ENCODE measurements around the gene ITPR1. TPM values are rescaled to one million over a fixed set of nuclear protein-coding genes. Genes with fewer than 3 reads are reported as not detected.

The ITPR1 gene
- total and polyA plus RNA-seq, 2 of the 4 experiments (the other 2 are of a cell fraction) = 1.8 to 5.7 TPM

DNA sequence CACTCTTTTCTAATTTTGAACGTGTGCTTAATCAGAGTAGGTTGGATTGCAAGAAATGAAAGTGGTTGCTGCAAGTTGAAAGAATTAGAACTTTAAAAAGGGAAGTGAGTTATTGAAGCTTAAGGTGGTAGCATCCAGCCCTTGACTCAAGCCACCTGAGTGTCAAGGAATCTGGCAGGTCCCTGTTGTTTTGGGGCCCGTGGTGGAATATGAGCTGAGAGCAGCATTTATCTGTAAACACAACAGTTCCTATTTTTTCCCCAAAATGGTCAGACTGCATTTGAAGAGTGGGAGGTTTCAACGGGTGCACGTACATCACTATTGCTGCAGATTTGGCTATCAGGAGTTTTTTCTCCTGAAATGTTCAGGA, 1.7 kb downstream of the ITPR1 start:
- in situ Hi-C loops (cut with MboI; ENCODE audit: low sequenced_read_pairs) (no loop called here), dilution Hi-C loops (cut with HindIII; ENCODE audit: low sequenced_read_pairs, unreplicated experiment) (no loop called here), intact Hi-C loops (cut with micrococcal nuclease) (loop anchor here (1.0 to 5.0 kb wide), 2 partner anchors 144 to 188 kb away; no protein-coding TSS in a partner anchor)
- Histone ChIP-seq H2BK20ac (ENCODE audit: low read depth, low read length) (no peak overlapping the region), H3K27ac (ENCODE audit: insufficient read depth, low read length) (no peak overlapping the region), H3K14ac (replicated peaks; ENCODE audit: low read depth, low read length) (no peak overlapping the region), H3K56ac (ENCODE audit: extremely low read depth, insufficient read depth, low read length) (no peak overlapping the region), H3K4ac (ENCODE audit: low read depth, low read length) (no peak overlapping the region), H4K20me1 (ENCODE audit: insufficient read depth, low read length) (no peaks in the 10 kb centered on the region), H3K9ac (ENCODE audit: low read depth, low read length) (no peak overlapping the region), H4K5ac (ENCODE audit: low read depth, low read length) (no peak overlapping the region), H3K4me3 (ENCODE audit: insufficient read depth, low read depth, low read length) (peak overlapping the region; percentile 62), H4K8ac (ENCODE audit: low read depth in 2 of 2, low read length in 2 of 2) (no peak overlapping the region), H3K9me1 (ENCODE audit: insufficient read depth, low read length) (no peaks in the 10 kb centered on the region; the same call in 1 of the 2 replicates), H3K79me1 (ENCODE audit: low read depth in 1 of 2, low read length in 2 of 2) (no peaks in the 10 kb centered on the region), H4K91ac (ENCODE audit: insufficient read depth, low read depth, low read length) (no peak overlapping the region), H2AFZ (replicated peaks; ENCODE audit: low read length, poor library complexity) (no peak overlapping the region), H3K36me3 (ENCODE audit: control insufficient read depth, insufficient read depth, low read length) (no peaks in the 10 kb centered on the region), H3K23ac (ENCODE audit: low read depth, low read length) (no peak overlapping the region), H2BK5ac (ENCODE audit: low read depth, low read length, poor library complexity, severe bottlenecking) (no peak overlapping the region), H2AK5ac (ENCODE audit: low read depth, low read length) (no peak overlapping the region), H3K18ac (ENCODE audit: low read depth, low read length) (no peak overlapping the region), H3K4me2 (ENCODE audit: low read depth, low read length) (peak overlapping the region; percentile 91), H2AK9ac (replicated peaks; ENCODE audit: low read depth, low read length, poor library complexity) (no peak overlapping the region), H2BK120ac (ENCODE audit: low read depth, low read length) (no peak overlapping the region), H3K9me3 (ENCODE audit: control insufficient read depth, insufficient read depth, low read length) (no peaks in the 10 kb centered on the region), H3K4me1 (ENCODE audit: control insufficient read depth, insufficient read depth, low read length) (no peaks in the 10 kb centered on the region; the same call in 1 of the 2 replicates), H3K27me3 (ENCODE audit: control insufficient read depth, insufficient read depth, low read length) (no peaks in the 10 kb centered on the region), H2BK15ac (ENCODE audit: low read depth, low read length) (no peak overlapping the region)
- no peak for ATAC-seq (ENCODE audit: low read depth)
- ChIA-PET CTCF (no interaction called here), POLR2A (ENCODE audit: unreplicated experiment) (no interaction called here)
- no peak for TF ChIP-seq CHD1 (IDR thresholded peaks at IDR 0.05; ENCODE audit: low read depth, low read length)
- TF ChIP-seq BHLHE40 (IDR thresholded peaks at IDR 0.05; ENCODE audit: low read depth, low read length) = no peak
- no peak for TF ChIP-seq FOS (IDR thresholded peaks at IDR 0.05; ENCODE audit: low read depth, low read length)
- no peak for TF ChIP-seq MAFK (IDR thresholded peaks at IDR 0.05; ENCODE audit: low read depth, low read length)
- no peak for TF ChIP-seq RAD21 (IDR thresholded peaks at IDR 0.05; ENCODE audit: low read length)
- TF ChIP-seq, protein P1, sequence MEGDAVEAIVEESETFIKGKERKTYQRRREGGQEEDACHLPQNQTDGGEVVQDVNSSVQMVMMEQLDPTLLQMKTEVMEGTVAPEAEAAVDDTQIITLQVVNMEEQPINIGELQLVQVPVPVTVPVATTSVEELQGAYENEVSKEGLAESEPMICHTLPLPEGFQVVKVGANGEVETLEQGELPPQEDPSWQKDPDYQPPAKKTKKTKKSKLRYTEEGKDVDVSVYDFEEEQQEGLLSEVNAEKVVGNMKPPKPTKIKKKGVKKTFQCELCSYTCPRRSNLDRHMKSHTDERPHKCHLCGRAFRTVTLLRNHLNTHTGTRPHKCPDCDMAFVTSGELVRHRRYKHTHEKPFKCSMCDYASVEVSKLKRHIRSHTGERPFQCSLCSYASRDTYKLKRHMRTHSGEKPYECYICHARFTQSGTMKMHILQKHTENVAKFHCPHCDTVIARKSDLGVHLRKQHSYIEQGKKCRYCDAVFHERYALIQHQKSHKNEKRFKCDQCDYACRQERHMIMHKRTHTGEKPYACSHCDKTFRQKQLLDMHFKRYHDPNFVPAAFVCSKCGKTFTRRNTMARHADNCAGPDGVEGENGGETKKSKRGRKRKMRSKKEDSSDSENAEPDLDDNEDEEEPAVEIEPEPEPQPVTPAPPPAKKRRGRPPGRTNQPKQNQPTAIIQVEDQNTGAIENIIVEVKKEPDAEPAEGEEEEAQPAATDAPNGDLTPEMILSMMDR (conservative IDR thresholded peaks at IDR 0.05; ENCODE audit: low read depth, low read length) = no peak
- TF ChIP-seq, protein P2, sequence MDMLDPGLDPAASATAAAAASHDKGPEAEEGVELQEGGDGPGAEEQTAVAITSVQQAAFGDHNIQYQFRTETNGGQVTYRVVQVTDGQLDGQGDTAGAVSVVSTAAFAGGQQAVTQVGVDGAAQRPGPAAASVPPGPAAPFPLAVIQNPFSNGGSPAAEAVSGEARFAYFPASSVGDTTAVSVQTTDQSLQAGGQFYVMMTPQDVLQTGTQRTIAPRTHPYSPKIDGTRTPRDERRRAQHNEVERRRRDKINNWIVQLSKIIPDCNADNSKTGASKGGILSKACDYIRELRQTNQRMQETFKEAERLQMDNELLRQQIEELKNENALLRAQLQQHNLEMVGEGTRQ (IDR thresholded peaks at IDR 0.05; ENCODE audit: low read depth, low read length) = no peak
- TF ChIP-seq NFE2L2 (IDR thresholded peaks at IDR 0.05; ENCODE audit: low read depth, low read length) = no peak
- TF ChIP-seq MAZ (IDR thresholded peaks at IDR 0.05; ENCODE audit: borderline replicate concordance, low read depth, low read length) = no peak
- TF ChIP-seq, protein P3, sequence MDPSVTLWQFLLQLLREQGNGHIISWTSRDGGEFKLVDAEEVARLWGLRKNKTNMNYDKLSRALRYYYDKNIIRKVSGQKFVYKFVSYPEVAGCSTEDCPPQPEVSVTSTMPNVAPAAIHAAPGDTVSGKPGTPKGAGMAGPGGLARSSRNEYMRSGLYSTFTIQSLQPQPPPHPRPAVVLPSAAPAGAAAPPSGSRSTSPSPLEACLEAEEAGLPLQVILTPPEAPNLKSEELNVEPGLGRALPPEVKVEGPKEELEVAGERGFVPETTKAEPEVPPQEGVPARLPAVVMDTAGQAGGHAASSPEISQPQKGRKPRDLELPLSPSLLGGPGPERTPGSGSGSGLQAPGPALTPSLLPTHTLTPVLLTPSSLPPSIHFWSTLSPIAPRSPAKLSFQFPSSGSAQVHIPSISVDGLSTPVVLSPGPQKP (IDR thresholded peaks at IDR 0.05; ENCODE audit: borderline replicate concordance, low read depth, low read length) = no peak
- TF ChIP-seq POLR2A (IDR thresholded peaks at IDR 0.05; ENCODE audit: low read depth, low read length) = no peak
- TF ChIP-seq RFX5 (IDR thresholded peaks at IDR 0.05; ENCODE audit: low read depth, low read length) = no peak
- no TSS peak for BruUV-seq (replicated peaks)
- no CpG with 5 or more reads among the region's 4 CpGs for WGBS, 2 experiments (ENCODE audit: extremely low coverage in 2 of 2, insufficient read length in 1 of 2)
- no peak for DNase-seq
